Fibroblast of the aortic adventitia (primary cell): ENCODE results near the gene KCTD13. TPM values are rescaled to one million over a fixed set of nuclear protein-coding genes. Genes with fewer than 3 reads are reported as not detected.
"Not testable (repeated sequence)": the region's sequence is repeated elsewhere in the genome, so short reads cannot be mapped to it uniquely, and the experiment has no call there.

Experiments
- DNase-seq: peaks from one replicate; pipeline ENCODE4 v3.0.0-alpha.2; 2010; ENCODE audit warnings: low read depth
- H3K4me3 ChIP-seq: 2 replicates; pipeline ENCODE4 v1.5.1; 2011; ENCODE audit warnings: low read depth, mild to moderate bottlenecking, control low read depth, low read length, moderate library complexity
- CTCF ChIP-seq: IDR thresholded peaks from 2 replicates; pipeline ENCODE4 v1.5.1; 2011; ENCODE audit warnings: mild to moderate bottlenecking, low read length, control low read depth, inconsistent platforms; ENCODE audit not compliant: insufficient read depth
- total RNA-seq: library from RNA; depleted of rRNA; stranded (reverse); fragments of >200 nt; gene quantifications from 2 replicates; pipeline ENCODE4 v1.2.3, GENCODE V29; 2012; ENCODE audit warnings: low replicate concordance

The KCTD13 gene
- total RNA-seq, 1 donor: 12.5 TPM

- TF ChIP-seq CTCF: no peak
- no peak overlapping the region for H3K4me3 ChIP-seq
- no peak for DNase-seq
Measured at GRCh38 chr16:29940656-29941055, 14.6 kb upstream of the KCTD13 start.

- DNase-seq, H3K4me3 ChIP-seq: not testable (repeated sequence)
Measured at GRCh38 chr16:29931750-29932149, 5.7 kb upstream of the KCTD13 start.

- DNase-seq: no peak
- TF ChIP-seq CTCF: no peak
- peak overlapping the region; percentile 95 for H3K4me3 ChIP-seq
Measured at GRCh38 chr16:29927070-29927905, 1.3 kb upstream of the KCTD13 start.

GRCh38 chr16:29926711-29927052 is 656 bp upstream of the KCTD13 start:
- H3K4me3 ChIP-seq: peak overlapping the region; percentile 95
- no peak for DNase-seq
- no peak for TF ChIP-seq CTCF

GRCh38 chr16:29925105-29925756 is 795 bp downstream of the KCTD13 start:
- peak; percentile 16 for DNase-seq

GRCh38 chr16:29922986-29923501 is 3.0 kb downstream of the KCTD13 start:
- no peak overlapping the region for H3K4me3 ChIP-seq
- DNase-seq: no peak
- no peak for TF ChIP-seq CTCF

More at GRCh38 chr16:29925105-29925756, 795 bp downstream of the KCTD13 start:
- peak overlapping the region; percentile 95 for H3K4me3 ChIP-seq
- no peak for TF ChIP-seq CTCF

- H3K4me3 ChIP-seq: no peak overlapping the region
- DNase-seq: no peak
- TF ChIP-seq CTCF: no peak
Measured at GRCh38 chr16:29922326-29922725, 3.7 kb downstream of the KCTD13 start.
